Left forelimb (tissue), 1 donor: ENCODE results near the gene MRPL58.
A peak's percentile ranks its signal among the peaks of the same experiment; 100 is the strongest.
"Not testable (repeated sequence)": the region's sequence is repeated elsewhere in the genome, so short reads cannot be mapped to it uniquely, and the experiment has no call there.

Experiments used
- DNase-seq: peaks from one replicate; pipeline ENCODE4 v3.0.0-alpha.2; 2018; ENCODE audit warnings: low spot score

The MRPL58 gene

DNA sequence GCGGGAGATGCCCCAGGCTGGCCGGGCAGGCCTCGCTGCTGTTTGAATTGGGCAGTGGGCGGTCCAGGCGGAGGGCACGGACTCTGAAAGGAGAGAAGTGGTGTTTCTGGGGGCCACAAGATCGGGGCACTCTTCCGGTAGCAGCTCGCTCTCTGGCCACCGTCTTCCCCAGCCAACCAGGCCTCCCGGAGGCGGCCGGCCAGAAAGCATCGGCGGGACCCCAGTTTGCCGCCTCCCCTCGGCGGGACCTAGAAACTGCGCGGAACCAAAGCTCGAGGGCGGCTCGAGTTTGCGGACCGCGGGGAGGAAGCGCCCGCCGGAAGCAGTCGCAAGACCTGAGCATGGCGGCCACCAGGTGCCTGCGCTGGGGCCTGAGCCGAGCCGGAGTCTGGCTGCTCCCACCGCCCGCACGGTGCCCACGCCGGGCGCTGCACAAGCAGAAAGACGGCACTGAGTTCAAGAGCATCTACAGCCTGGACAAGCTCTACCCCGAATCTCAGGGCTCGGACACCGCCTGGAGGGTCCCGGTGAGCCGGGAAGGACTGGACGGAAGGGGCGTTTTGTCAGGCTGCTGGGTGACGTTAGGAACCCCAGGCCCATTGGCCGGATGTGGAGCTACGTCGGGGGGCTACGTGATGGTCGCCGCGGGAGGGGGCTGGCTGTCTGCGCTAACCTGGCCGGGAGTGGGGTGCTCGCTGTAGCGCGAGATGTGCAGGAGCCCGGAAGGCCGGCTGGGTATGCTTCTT is at the start of gene MRPL58:
Gene MRPL58 (plus strand): TSS at position 325 of the 746 bp plus-strand sequence. CDS start 17 bp downstream, at position 342.
- peak; percentile 93 for DNase-seq

DNA sequence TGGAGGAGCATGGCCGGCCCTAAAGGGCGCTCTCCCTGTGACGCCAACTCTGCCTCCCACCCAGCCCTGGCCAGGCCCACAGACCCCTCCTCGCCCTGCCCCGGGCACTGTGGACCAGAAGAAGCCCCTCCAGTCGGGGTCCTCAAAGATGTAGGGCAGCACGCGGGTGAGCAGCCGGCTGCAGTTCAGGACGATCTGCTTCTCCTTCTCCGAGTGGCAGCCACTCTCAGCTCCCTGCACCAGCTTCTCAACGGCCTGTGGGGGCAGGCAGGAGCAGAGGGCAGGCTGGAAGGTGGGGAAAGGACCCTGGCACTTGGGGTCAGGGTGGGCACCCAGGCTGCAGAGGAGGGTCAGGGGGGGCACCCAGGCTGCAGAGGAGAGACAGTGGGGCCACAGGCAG is 48.8 kb upstream of the MRPL58 start:
- no peak for DNase-seq

DNA sequence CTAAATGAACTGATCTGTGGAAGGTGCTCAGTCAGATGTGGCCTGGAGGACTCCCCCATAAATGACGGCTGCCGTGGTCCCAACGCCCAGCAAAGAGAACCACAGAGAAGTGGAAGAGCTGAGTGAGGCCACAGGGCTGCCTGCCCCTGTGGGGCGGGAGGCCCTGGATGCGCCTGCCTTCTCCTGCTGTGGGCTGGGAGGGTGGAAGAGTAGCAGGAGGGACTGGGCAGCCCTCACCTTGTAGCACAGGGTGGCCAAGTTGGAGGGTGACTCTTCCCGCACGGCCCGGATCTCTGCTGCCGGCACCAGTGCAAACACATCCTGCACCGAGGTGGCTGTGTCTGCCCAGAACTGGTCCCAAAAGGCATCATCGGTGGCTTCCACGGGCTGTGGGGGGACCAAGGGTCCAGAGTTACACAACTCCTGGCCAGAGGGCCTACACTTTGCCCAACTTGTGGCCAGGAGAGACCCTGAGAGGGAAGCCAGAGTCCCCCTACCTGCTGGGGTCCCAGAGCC is 48.2 kb upstream of the MRPL58 start:
- DNase-seq = no peak

DNA sequence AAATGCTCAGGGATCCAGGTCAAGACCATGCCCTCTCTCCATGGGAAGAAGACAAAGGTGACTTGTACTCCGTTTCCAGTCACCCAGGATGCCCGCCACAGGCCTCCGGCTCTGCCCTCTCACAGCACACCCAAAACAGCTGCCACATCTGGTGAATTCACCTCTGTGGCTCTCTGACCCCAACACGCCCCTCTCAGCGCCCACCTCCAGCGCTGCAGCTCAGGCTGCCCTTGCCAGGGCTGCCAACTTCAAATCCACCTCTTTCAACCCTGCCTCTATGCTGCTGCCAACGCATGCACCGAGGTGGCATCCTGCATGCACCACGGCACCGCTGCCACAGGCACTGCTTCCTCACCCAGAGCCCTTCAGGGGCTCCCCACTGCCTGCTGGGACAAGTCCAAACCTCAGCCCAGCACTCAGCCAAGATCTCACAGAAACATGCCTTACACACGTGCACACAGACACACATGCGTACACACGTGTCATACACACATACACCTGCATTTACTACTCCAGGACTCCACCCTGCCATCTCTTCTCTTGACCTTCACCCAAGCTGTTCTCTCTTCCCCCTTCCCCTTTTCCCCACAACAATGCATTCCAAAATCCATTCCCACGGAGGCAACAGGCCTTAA is 47.4 kb upstream of the MRPL58 start:
- DNase-seq = no peak

DNA sequence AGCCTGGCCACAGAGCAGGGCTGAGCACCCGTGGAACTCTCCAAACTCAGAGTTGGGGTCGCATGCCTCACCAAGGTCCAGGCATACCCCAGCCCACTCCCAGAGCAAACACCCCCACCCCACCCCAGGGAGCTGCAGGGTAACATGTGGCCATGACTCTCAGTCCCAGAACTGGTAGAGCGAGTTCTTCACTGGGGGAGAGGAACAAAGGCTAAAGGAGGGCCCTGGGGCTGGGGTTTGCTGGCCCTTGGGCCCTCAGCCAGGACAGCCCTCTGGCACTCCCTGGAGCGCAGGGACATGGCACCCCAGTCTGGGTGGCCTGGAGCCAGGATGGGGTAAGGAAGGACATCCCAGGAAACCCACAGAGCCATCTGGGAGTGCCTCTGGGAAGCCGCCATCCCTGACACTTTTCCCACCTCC is 44.1 kb upstream of the MRPL58 start:
- no peak for DNase-seq

DNA sequence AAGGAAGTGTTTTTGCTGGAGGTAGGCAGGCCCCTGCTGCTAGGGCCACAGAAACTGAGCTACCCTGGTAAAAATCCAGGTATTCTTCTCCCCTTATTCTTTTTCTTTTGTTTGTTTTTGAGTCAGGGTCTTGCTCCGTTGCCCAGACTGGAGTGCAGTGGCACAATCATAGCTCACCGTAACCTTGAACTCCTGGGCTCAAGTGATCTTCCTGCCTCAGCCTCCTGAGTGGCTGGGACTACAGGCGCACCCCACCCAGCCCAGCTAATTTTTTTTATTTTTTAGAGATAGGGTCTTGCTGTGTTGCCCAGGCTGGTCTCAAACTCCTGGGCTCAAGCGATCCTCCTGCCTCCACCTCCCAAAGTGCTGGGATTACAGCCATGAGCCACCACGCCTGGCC is 43.0 kb upstream of the MRPL58 start:
- not testable (repeated sequence) for DNase-seq

DNA sequence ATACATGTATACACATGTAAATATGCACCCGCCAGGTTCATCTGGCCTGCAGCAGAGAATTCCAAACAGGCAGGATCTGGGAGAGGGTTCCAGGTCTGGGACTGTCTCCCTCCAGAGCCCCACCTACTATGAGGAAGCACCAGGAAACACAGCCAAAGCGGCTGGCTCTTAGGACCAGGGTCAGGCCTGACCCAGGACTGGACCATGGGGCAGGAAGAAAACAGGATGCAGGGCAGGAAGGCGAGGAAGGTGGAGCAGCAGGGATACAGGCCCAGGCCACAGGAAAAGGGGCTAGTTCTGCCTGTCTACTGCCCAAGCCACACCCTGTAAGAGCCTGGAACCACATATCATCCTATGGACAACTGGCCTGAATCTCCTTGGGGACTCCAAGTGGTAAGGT is 42.1 kb upstream of the MRPL58 start:
- DNase-seq = no peak

DNA sequence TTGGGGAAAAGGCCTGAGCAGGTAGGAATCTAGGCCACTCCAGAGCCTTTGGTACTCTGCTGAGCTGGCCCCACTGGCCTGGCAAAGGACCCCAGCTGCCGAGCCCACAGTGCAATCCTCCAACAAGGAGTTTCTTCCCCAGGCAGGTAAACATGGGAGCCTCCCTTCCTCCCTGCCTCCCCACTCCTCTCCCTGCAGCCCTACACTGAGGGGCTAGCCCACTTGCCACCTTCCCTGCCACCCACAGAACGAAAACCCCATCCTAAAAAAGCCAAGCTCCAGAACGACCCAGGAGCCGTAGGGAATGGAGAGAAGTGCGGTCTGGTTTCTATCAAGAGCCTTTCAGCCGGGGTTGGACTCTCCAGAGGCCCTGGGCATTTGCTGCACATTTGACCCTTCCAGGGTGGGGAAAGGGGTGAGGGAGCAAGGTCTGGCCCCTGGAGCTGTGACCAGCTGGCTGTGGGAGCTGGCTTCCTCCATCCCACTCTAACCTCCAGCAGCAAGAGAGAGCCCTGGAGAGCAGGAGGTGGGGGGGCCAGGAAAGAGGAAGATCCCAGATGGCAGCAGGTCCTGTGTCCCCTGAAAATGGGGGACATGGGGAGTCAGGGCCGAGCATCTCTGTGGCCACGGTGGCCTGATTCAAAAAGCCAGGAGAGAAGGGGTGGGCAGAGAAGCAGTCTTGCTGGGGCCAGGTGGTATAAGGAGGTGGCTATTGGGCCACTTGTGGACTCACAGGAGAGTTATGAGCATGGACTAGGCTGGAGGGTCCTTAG is 41.2 kb upstream of the MRPL58 start:
- DNase-seq = no peak

DNA sequence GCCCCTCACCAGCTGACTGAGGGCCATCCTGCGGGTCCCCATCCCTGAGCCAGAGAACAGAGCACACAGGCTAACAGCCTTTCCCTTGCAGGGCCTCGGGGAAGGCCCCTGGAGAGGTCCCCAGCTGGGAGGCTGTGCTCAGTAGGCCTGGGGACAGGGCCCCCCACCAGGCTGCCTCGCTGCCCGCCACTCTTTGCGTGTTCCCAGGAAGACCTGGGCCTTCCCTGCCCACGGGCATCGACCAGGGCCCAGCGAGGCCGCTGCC is 40.7 kb upstream of the MRPL58 start:
- DNase-seq = no peak

DNA sequence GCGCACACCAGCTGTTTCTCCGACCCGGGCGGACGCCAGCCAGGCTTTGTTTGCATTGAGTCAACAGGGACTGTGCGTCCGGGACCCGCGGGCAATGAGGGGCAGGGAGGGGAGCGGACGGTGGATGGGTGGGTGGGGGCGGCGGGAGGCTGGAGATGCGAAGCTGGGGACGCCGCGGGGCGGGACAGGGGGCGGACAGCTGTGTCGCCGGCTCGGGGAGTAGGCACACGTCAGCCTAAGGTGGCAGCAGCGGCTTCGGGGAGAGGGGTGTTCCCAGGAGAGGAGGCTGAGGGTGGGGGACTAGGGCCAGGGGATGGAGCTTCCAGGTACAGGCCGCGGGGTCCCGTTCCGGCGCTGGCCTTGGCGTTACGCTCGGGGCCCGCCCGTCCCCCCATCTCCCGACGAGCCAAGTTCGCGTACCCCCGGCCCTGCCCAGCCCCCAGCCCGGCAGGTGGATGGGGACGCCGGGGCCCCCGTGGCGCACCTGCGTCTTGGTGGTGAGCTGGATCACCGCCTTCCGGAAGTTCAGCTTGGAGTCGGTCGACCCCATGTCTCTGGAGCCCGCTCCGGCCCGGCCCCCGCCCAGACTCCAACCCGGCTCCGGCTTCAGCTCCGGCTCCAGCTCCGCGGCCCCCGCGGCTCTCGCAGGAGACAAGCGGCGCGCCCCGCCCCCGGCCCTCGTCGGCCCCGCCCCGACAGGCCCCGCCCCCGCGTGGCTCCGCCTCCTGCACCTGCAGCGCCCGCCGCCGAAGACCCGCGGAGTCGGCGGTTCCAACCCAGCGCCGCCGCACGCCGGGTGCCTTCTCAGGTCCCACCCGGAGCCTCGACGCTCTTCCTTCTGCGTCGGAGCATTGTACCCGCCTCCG is 40.1 kb upstream of the MRPL58 start, which contains the start of gene HID1:
Gene HID1 (minus strand): TSS at position 653 of the 866 bp plus-strand sequence. CDS start 103 bp downstream, at position 550.
- DNase-seq = no peak

DNA sequence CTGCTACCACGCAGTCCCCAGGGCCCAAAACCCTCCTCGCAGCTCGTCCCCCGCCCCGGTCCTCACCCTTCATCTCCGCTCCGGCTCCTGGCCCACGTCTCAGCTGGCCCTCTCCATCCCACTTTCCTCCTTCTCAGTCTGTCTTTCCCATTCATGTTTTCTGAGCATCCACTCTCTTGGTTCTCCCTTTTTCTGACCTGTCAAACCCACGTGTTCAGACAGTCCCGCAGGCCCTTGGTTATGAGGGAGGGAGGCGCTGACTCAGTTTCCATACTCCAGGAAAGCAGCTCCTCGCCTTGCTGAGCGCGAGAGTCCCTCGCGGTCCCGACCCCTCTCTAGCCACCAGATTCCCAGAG is 39.5 kb upstream of the MRPL58 start:
- DNase-seq = no peak

DNA sequence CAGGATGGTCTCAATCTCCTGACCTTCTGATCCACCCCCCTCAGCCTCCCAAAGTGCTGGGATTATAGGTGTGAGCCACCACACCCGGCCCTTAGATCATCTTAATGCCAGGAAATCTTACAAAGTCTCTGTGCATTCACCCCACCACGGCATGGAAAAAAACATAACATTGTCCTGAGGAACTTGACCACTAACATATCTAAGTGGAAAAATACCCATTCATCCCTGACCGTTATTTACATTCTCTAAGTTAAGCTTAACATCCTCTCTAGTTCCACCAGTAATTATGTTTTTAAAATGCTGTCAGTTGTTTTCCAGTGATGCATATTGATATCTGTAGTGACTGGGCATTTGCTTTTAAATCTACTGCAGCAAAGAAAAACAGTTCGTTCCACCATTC is 36.5 kb upstream of the MRPL58 start:
- no peak for DNase-seq

DNA sequence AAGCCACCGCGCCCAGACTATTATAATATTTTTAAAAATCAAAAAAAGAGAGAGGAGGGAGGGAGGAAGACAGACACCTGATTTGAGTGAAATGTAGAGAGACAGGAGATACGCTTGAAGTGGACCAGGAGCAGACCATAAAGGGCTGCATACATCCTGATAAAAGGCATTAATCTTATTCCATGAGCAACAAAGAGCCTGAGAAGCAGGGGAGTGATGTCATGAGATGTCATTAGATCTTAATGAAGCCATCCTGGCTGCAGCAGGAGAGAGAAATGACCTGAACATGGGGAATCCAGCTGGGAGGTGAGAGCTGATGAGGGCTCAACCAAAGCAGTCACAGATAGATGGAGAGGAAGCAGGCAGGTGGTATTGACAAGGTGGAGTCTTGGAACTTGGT is 34.7 kb upstream of the MRPL58 start:
- DNase-seq = no peak

DNA sequence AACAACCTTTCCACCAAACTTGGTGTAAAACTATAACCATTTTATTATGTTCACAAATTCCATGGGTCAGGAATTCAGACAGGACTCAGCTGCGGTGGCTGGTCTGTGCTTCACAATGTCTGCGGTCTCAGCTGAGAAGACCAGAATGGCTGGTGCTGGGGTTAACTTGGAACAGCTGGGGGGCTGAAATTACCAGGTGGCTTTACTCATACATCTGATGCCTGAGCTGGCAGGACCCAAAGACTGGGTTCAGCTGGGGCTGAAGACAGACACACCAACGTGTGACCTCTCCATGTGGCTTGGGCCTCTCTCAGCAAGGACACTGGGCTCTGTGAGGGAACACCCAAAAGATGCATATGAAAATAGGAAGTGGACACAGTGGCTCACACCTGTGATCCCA is 34.2 kb upstream of the MRPL58 start:
- no peak for DNase-seq

DNA sequence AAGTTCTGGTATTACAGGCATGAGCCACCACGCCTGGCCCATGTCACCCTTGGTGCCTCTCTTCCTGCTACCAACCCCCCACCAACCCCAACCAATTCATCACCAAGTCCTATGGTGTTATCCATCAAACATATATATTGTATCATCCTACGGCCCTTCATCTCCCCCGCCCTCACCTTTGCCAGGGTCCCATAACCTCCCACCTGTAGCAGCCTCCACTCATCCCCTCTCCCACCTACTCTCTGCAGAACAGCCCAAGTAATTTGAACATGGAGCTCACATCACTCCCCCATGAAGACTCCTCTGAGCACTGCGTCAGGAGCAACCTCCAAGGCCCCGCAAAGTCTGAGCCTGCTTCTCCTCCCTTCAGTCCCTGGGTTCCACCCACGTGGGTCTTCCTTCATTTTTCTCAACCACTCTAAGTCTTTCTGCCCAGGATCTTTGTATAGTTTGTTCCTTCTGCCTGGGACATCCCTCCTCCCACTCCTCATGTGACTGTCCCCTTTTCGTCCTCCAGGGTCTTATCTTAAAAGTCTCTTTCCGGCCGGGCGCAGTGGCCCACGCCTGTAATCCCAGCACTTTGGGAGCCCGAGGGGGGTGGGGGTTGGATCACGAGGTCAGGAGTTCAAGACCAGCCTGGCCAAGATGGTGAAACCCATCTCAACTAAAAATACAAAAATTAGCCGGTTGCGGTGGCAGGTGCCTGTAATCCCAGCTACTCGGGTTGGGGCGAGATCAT is 32.9 kb upstream of the MRPL58 start:
- DNase-seq = no peak

DNA sequence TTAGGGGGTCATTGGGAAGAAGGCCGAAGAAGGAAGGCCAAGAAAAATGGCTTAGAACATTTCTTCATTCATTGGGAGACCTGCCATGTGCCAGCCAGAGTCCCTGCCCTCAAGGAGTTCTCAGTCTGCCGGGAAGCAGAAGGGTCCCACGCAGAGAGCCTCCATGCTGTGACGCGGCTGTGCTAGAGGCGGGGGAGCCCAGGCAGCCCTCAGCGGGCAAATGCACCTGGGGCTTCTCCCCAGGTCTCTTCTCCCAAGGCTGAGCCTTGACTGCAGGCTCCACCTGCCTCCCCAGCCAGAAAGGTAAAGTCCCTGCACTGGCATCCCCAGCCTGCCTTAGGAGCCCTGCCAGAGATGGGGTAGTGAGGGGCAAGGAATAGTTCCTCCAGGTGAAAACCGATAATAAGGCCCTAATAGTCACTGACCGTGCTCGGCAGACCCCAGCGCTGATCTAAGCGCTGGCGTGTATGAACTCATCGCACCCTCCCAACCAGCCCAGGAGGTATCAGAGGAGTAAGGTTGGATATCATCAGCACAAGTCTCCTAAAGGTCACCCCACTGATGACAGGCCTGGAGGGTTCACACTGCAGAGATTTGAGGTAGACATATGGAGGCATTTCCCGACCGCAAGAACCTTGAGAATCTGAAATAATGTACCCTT is 31.0 kb upstream of the MRPL58 start:
- DNase-seq = no peak

DNA sequence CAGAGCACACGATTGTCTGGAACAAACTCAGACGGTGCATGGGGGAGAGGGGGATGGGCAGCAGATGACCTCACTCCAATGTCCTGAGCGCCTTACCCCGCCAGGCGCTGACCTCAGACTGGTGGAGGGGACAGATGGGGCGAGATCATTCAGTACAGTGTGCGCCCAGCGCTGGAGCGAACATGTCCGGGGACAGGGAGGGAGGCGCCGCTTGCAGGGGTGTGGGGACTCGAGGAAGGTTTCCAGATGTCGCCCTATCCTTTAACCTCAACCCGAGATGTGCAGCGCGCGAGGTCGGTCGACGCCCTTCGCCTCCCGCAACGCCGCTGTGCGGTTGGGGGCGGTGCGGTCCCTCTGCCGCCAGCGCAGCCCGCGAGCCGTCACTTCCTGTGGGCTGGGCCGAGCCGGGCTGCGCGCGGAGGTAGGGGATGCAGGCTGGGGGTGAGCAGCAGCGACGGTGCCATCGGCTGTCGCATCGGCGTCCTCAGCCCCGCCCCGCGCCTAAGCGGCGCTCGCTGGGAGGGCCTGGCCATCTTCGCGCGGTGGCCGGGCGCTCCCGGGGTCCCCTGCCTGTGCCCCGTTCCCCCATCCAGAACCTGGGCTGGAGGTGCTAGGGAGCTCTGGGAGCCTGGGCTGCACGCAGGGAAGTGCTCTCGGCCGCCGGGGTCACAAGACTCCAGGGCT is 30.3 kb upstream of the MRPL58 start:
- peak; percentile 85 for DNase-seq

DNA sequence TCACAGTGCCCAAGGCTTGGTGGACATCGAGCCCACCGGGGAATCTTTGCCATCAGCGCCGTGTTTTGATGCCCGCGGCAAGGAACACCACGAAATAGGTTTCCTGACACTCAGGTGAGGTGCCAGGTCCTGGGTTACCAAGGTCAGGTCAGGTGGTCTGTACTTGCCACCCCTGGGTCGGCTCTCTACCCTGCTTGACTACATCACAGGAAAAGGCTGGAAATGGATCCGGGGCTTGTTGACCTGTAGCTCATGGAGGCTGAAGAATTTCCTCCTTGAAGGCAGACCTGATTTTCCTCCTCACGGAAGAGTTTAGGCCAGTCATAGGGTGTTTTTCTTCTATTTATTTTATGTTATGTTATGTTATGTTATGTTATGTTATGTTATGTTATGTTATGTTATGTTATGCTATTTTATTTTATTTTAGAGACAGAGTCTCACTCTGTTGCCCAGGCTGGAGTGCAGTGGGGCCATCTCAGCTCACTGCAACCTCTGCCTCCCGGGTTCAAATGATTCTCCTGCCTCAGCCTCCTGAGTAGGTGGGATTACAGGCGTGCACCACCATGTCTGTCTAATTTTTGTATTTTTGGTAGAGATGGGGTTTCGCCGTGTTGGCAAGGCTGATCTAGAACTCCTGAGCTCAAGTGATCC is 29.7 kb upstream of the MRPL58 start:
- not testable (repeated sequence) for DNase-seq

DNA sequence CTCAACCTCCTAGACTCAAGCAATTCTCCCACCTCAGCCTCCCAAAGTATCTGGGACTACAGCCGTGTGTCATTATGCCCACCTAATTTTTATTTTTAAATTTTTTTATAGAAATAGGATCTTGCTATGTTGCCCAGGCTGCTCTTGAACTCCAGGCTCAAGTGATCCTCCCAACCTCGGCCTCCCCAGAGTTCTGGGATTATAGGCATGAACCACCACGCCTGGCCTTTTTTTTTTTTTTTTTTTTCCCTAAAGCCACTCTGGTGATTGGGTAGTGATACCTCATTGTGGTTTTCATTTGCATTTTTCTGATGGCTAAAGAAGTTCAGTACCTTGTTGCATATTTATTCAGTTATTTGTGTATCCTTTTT is 26.3 kb upstream of the MRPL58 start:
- DNase-seq = no peak

DNA sequence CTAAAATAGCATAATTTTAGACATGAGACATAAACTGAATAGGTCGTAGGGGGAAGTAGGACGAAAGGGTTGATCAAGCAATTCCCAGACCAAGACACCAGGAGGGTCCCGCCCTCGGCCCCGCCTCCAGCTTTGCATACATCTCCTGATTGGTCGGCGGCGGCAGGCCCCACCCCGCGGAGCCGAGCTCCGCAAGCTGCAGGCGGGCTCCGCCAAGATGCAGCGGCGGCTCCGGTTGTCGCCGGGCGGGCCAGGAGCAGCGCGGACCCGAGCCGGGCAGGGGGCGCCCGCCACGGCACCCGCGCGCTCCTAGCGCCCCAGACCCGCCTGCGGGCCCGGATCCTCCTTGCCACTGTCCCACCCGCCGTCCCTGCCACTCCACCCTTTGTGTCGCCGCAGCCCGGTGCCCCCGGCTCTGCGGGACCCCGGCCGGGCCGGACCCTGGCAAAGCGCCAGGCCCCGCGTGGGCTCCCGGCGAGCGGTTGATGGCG is 25.0 kb upstream of the MRPL58 start, which contains the start of gene CDR2L:
Gene CDR2L (plus strand): TSS at position 215 of the 491 bp plus-strand sequence. CDS start 412 bp downstream, outside the sequence.
- DNase-seq = peak; percentile 96
